GM12891 (cell line): ENCODE results near the gene HSH2D.

Experiments
- DNase-seq: peaks from one replicate; pipeline ENCODE4 v3.0.0; 2011; ENCODE audit warnings: low spot score; ENCODE audit not compliant: insufficient read length
- FAIRE-seq: peaks from 2 replicates; lab custom pipeline; 2011; peaks lifted over from hg19 to GRCh38; lab: Jason Lieb, UNC
- PAX5 ChIP-seq: IDR thresholded peaks from 2 replicates; pipeline ENCODE4 v1.6.1; 2011; ENCODE audit warnings: low read length, moderate library complexity, mild to moderate bottlenecking; ENCODE audit not compliant: insufficient read depth, severe bottlenecking
- POLR2A ChIP-seq: IDR thresholded peaks from 2 replicates; pipeline ENCODE4 v1.6.1; 2011; ENCODE audit warnings: low read depth, low read length, control low read depth
- POLR2AphosphoS5 ChIP-seq: IDR thresholded peaks from 2 replicates; pipeline ENCODE4 v1.6.1; 2011; ENCODE audit warnings: low read depth, low read length, control low read depth
- POU2F2 ChIP-seq: IDR thresholded peaks from 2 replicates; pipeline ENCODE4 v1.6.1; 2011; ENCODE audit warnings: low read depth, mild to moderate bottlenecking, control low read depth, low read length, moderate library complexity
- SPI1 ChIP-seq: IDR thresholded peaks from 2 replicates; pipeline ENCODE4 v1.6.1; 2011; ENCODE audit warnings: low read depth, low read length, control low read depth
- TAF1 ChIP-seq: IDR thresholded peaks from 2 replicates; pipeline ENCODE4 v1.6.1; 2011; ENCODE audit warnings: low read depth, low read length, control low read depth

HSH2D gene

GRCh38 chr19:16207063-16207462, 63.6 kb downstream of the HSH2D start:
- DNase-seq (no peak), FAIRE-seq (no peak)
- no peak for TF ChIP-seq SPI1
- TF ChIP-seq POLR2AphosphoS5 = no peak
- TF ChIP-seq TAF1 = no peak
- no peak for TF ChIP-seq POLR2A
- TF ChIP-seq POU2F2 = no peak
- TF ChIP-seq PAX5 = no peak

GRCh38 chr19:16207490-16208025, 64.1 kb downstream of the HSH2D start:
- TF ChIP-seq POLR2A (no peak), TAF1 (no peak), PAX5 (no peak), POU2F2 (no peak), SPI1 (no peak), POLR2AphosphoS5 (no peak)
- no peak for DNase-seq
- FAIRE-seq = no peak
